Smooth muscle cell (in vitro differentiated cells): ENCODE results near the gene C12orf56. TPM values are rescaled to one million over a fixed set of nuclear protein-coding genes. Genes with fewer than 3 reads are reported as not detected.

Experiments used
- DNase-seq: peaks from one replicate; lab custom pipeline; 2025; ENCODE audit not compliant: unreplicated experiment; lab: John Stamatoyannopoulos, UW
- H2AFZ ChIP-seq: fragments of 200-600 bp; sonication (generic); 2 replicates; pipeline ENCODE4 v1.6.0; 2016; ENCODE audit warnings: antibody characterized with exemption, low read depth, mild to moderate bottlenecking
- H3F3A ChIP-seq: fragments of 200-600 bp; sonication (generic); 2 replicates; pipeline ENCODE4 v1.6.0; 2017; ENCODE audit warnings: antibody characterized with exemption, low read depth
- H3K27ac ChIP-seq: fragments of 200-600 bp; sonication (generic); 2 replicates; pipeline ENCODE4 v1.5.1; 2016; ENCODE audit warnings: low read depth, mild to moderate bottlenecking
- H3K27me3 ChIP-seq: fragments of 200-600 bp; sonication (generic); 2 replicates; pipeline ENCODE4 v1.6.1; 2016; ENCODE audit warnings: low read depth, mild to moderate bottlenecking
- H3K36me3 ChIP-seq: fragments of 200-600 bp; sonication (generic); 2 replicates; pipeline ENCODE4 v1.5.1; 2016; ENCODE audit warnings: low read depth
- H3K4me1 ChIP-seq: fragments of 200-600 bp; sonication (generic); 2 replicates; pipeline ENCODE4 v1.5.1; 2016; ENCODE audit warnings: low read depth
- H3K4me2 ChIP-seq: fragments of 200-600 bp; sonication (generic); 2 replicates; pipeline ENCODE4 v1.6.0; 2016; ENCODE audit warnings: mild to moderate bottlenecking
- H3K4me3 ChIP-seq: fragments of 200-600 bp; sonication (generic); 2 replicates; pipeline ENCODE4 v1.5.1; 2016; ENCODE audit warnings: mild to moderate bottlenecking
- H3K79me2 ChIP-seq: fragments of 200-600 bp; sonication (generic); 2 replicates; pipeline ENCODE4 v1.6.0; 2016; ENCODE audit warnings: low read depth, mild to moderate bottlenecking
- H3K9ac ChIP-seq: fragments of 200-600 bp; sonication (generic); 2 replicates; pipeline ENCODE4 v1.6.0; 2016; ENCODE audit warnings: low read depth
- H3K9me3 ChIP-seq: fragments of 200-600 bp; sonication (generic); replicated peaks from 2 replicates; pipeline ENCODE4 v1.5.1; 2016; ENCODE audit warnings: low read depth
- H4K20me1 ChIP-seq: fragments of 200-600 bp; sonication (generic); 2 replicates; pipeline ENCODE4 v1.6.0; 2016; ENCODE audit warnings: low read depth
- WGBS: methylation state at CpG from one replicate; pipeline ENCODE4 v1.1.7; 2016; ENCODE audit warnings: low lambda C conversion rate; 5-methylcytosine and 5-hydroxymethylcytosine counted together
- polyA plus RNA-seq: library from polyadenylated mRNA; unstranded; fragments of >200 nt; fragmentation: Nextera tagmentation; extraction: Ambion mirVana; gene quantifications from 2 replicates; pipeline ENCODE4 v1.2.1, GENCODE V29; 2016
- total RNA-seq: library from RNA; depleted of rRNA; stranded (reverse); fragments of >200 nt; gene quantifications from 2 replicates; pipeline ENCODE4 v1.2.3, GENCODE V29; 2014
- TF ChIP-seq, protein P1 (sequence below): fragments of 200-600 bp; sonication (generic); IDR thresholded peaks from 2 replicates; pipeline ENCODE4 v1.5.1; 2017; ENCODE audit warnings: borderline replicate concordance, mild to moderate bottlenecking, antibody characterized with exemption; ENCODE audit not compliant: insufficient read depth, poor library complexity, severe bottlenecking

The C12orf56 gene
- total and polyA plus RNA-seq, 2 experiments from 2014 or later = 0.67 to 1.1 TPM

DNA sequence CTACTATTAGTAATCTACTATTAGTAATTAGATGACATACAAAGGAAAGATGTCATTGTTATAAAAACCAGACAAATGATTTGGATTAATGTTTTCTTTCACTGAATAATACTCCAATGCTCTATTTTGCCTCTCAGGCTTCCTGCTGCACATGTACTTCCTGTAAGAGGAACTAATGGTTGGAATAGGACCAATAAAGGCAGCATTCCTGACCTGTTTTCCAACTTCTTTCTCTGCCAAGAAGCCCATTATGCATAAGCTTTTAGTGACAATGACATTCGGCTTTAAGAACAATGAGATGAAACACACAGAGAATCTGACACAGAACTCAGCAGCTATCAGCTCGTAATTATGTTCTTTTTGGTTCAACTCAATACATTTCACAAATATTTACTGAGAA is 5.2 kb upstream of the C12orf56 start:
- no peak overlapping the region for H3K27ac ChIP-seq
- H3K9ac ChIP-seq = no peak overlapping the region
- no peak overlapping the region for H2AFZ ChIP-seq
- H3K4me3 ChIP-seq = no peak overlapping the region
- H3K9me3 ChIP-seq = no peaks in the 10 kb centered on the region
- no peaks in the 10 kb centered on the region for H3K4me1 ChIP-seq
- H3K27me3 ChIP-seq = peaks cover 3% of the 10 kb centered on the region
- H3K4me2 ChIP-seq = no peak overlapping the region
- H4K20me1 ChIP-seq = no peaks in the 10 kb centered on the region
- TF ChIP-seq, protein P1, sequence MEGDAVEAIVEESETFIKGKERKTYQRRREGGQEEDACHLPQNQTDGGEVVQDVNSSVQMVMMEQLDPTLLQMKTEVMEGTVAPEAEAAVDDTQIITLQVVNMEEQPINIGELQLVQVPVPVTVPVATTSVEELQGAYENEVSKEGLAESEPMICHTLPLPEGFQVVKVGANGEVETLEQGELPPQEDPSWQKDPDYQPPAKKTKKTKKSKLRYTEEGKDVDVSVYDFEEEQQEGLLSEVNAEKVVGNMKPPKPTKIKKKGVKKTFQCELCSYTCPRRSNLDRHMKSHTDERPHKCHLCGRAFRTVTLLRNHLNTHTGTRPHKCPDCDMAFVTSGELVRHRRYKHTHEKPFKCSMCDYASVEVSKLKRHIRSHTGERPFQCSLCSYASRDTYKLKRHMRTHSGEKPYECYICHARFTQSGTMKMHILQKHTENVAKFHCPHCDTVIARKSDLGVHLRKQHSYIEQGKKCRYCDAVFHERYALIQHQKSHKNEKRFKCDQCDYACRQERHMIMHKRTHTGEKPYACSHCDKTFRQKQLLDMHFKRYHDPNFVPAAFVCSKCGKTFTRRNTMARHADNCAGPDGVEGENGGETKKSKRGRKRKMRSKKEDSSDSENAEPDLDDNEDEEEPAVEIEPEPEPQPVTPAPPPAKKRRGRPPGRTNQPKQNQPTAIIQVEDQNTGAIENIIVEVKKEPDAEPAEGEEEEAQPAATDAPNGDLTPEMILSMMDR = no peak
- no peak for DNase-seq
- no peaks in the 10 kb centered on the region for H3K36me3 ChIP-seq
- no peaks in the 10 kb centered on the region for H3F3A ChIP-seq
- no peaks in the 10 kb centered on the region for H3K79me2 ChIP-seq
- 82% methylated on average over 2 of the region's 2 CpGs for WGBS

DNA sequence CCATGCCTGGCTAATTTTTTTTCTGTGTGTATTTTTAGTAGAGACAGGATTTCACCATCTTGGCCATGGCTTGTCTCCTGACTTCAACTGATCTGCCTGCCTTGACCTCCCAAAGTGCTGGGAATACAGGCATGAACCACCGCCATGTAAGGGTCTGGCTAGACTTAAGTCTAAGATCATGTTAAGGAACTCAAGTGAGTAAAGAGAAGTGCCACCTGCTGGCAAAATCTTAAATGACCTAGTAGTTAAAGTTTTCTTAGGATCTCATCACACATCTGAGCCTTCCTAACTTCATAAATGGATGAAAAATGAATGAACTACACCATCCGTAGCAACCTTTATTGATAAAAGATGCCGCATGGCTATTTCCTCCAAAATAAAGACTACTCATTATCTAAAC is 1.7 kb upstream of the C12orf56 start:
- Histone ChIP-seq H3K27me3 (peaks cover 13% of the 10 kb centered on the region), H3K4me3 (no peak overlapping the region), H2AFZ (no peak overlapping the region), H4K20me1 (no peaks in the 10 kb centered on the region), H3F3A (no peaks in the 10 kb centered on the region), H3K4me2 (no peak overlapping the region), H3K9me3 (no peaks in the 10 kb centered on the region), H3K36me3 (no peaks in the 10 kb centered on the region), H3K4me1 (no peaks in the 10 kb centered on the region), H3K9ac (no peak overlapping the region), H3K79me2 (no peaks in the 10 kb centered on the region), H3K27ac (no peak overlapping the region)
- DNase-seq = no peak
- TF ChIP-seq, protein P1 = peak; percentile 45
- WGBS = 66% methylated on average over 3 of the region's 3 CpGs

DNA sequence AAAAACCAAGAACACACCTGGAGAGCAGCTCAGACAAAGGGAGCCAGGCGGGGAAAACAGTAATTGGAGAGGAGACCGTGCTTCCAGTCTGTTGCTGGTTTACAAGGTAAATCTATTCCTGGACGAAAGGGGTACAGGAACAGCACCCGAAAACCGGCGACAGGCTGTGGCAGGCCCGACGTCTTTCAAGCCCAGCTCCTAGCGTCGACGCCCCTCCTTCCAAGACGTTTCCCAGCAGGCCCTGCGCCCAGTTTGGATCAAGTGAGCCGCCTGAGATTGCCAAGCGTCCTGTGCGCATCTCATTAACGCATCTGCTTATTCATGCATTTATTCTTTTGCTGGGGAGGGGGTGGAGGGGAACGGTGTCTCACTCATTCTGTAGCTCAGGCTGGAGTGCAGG is 1.4 kb downstream of the C12orf56 start:
- H3K27ac ChIP-seq = no peak overlapping the region
- H3F3A ChIP-seq = no peaks in the 10 kb centered on the region
- H3K4me2 ChIP-seq = no peak overlapping the region
- peaks cover 13% of the 10 kb centered on the region for H3K27me3 ChIP-seq
- H2AFZ ChIP-seq = no peak overlapping the region
- H3K36me3 ChIP-seq = no peaks in the 10 kb centered on the region
- H3K79me2 ChIP-seq = no peaks in the 10 kb centered on the region
- TF ChIP-seq, protein P1 = no peak
- H3K4me3 ChIP-seq = no peak overlapping the region
- H3K9ac ChIP-seq = no peak overlapping the region
- H4K20me1 ChIP-seq = no peaks in the 10 kb centered on the region
- 95% methylated on average over 18 of the region's 18 CpGs for WGBS
- DNase-seq = no peak
- no peaks in the 10 kb centered on the region for H3K4me1 ChIP-seq
- H3K9me3 ChIP-seq = no peaks in the 10 kb centered on the region

DNA sequence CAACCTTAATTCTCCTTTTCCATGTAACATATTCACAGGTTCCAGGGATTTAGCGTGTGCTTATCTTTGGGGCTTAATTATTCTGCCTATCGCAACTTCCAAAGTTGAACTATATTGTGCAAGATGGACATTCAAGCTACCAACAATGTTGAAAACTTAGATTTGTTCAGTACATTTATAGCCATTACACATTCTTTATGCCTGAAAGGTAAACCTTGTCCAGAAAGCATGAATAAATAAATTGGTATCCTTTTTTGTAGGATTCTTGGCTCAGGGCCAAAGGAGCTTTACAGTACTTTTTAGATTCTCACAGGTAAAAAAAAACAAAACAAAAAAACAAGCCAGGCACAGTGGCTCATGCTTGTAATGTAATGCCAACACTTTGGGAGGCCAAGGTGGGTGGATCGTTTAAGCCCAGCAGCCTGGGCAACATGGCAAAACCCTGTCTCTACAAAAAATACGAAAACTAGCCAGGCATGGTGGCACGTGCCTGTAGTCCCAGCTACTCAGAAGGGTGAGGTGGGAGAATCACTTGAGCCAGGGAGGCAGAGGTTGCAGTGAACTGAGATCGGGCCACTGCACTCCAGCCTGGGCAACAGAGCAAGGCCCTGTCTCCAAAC is 3.3 kb downstream of the C12orf56 start:
- no peaks in the 10 kb centered on the region for H3F3A ChIP-seq
- no peak overlapping the region for H2AFZ ChIP-seq
- 93% methylated on average over 6 of the region's 6 CpGs for WGBS
- no peak overlapping the region for H3K4me2 ChIP-seq
- H3K27me3 ChIP-seq = peaks cover 13% of the 10 kb centered on the region
- DNase-seq = no peak
- no peak overlapping the region for H3K9ac ChIP-seq
- H3K27ac ChIP-seq = no peak overlapping the region
- H3K4me3 ChIP-seq = no peak overlapping the region
- no peaks in the 10 kb centered on the region for H4K20me1 ChIP-seq
- TF ChIP-seq, protein P1 = no peak
- H3K79me2 ChIP-seq = no peaks in the 10 kb centered on the region
- H3K9me3 ChIP-seq = no peaks in the 10 kb centered on the region
- no peaks in the 10 kb centered on the region for H3K4me1 ChIP-seq
- no peaks in the 10 kb centered on the region for H3K36me3 ChIP-seq
